GM13976 (cell line): ENCODE results near the gene RAB11FIP4.

Experiments
- DNase-seq: peaks from one replicate; pipeline ENCODE4 v3.0.0; 2012; ENCODE audit warnings: low spot score
- in situ Hi-C: fragments of 300-500 bp; cut with MboI; formaldehyde crosslinking; loops from one replicate; pipeline ENCODE4 v1.12.0; 2022; ENCODE audit warnings: low sequenced_read_pairs, mixed read lengths, inconsistent platforms; ENCODE audit not compliant: unreplicated experiment
- TF ChIP-seq, protein P1 (sequence below): IDR thresholded peaks from 2 replicates; pipeline ENCODE4 v1.5.1; 2012; ENCODE audit warnings: borderline replicate concordance, mild to moderate bottlenecking; ENCODE audit not compliant: insufficient read depth; ENCODE audit errors: extremely low read depth, missing control alignments, control extremely low read depth

RAB11FIP4 gene

DNA sequence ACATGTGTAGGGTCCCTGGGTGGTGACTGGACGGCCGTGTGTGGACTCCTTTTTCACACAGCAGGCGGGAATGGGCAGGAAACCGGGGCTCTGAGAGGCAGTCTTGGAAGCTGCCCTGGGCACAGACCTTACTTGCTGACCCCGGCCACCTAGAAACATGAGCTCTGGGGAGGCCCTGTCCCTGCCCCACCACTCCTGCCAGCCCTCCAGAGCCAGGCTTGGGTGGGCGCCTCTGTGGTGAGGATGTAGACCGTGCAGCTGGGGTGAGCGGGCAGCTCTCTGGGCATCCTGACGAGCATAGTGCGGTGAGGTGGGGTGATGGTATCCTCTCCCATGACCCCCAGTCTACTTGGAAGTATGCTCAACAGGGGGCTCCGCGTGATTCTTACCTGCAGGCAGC, 121.3 kb downstream of the RAB11FIP4 start:
- DNase-seq = no peak
- TF ChIP-seq, protein P1, sequence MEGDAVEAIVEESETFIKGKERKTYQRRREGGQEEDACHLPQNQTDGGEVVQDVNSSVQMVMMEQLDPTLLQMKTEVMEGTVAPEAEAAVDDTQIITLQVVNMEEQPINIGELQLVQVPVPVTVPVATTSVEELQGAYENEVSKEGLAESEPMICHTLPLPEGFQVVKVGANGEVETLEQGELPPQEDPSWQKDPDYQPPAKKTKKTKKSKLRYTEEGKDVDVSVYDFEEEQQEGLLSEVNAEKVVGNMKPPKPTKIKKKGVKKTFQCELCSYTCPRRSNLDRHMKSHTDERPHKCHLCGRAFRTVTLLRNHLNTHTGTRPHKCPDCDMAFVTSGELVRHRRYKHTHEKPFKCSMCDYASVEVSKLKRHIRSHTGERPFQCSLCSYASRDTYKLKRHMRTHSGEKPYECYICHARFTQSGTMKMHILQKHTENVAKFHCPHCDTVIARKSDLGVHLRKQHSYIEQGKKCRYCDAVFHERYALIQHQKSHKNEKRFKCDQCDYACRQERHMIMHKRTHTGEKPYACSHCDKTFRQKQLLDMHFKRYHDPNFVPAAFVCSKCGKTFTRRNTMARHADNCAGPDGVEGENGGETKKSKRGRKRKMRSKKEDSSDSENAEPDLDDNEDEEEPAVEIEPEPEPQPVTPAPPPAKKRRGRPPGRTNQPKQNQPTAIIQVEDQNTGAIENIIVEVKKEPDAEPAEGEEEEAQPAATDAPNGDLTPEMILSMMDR = no peak
- in situ Hi-C loops = no loop called here

DNA sequence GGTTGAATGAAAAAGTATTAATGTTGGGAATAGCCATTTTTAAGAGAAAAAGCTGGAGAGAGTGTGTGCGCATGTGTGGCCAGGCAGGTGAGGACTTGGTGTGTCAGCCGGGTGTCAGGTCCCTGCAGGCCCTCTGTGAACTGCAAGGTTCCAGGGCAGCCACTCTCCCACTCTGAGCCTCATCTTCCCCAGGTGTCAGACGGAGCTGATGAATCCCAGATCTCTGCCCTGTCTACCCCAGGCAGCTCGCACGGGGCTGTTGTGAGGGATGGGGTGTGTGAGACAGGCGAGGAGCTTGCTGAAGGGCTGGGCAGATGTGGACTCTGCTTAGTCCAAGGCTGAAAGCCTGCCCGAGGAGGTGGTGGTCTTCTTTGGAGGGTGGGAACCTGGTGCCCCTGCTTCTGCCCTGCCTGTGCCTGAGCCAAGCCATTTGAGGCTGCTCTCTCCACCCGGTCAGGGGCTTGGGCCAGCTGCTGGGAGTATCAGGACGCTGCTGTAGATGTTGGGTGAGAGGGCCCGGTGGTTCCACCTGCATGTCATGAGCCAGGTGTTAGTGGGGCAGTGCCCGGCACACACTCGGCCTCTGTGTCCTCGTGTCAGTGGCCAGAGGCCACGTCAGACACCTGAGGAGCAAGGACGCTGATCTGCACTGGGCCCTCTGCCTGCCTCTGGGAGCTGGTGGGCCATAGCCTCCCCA, 122.4 kb downstream of the RAB11FIP4 start:
- in situ Hi-C loops = no loop called here
- TF ChIP-seq, protein P1 = no peak
- no peak for DNase-seq

DNA sequence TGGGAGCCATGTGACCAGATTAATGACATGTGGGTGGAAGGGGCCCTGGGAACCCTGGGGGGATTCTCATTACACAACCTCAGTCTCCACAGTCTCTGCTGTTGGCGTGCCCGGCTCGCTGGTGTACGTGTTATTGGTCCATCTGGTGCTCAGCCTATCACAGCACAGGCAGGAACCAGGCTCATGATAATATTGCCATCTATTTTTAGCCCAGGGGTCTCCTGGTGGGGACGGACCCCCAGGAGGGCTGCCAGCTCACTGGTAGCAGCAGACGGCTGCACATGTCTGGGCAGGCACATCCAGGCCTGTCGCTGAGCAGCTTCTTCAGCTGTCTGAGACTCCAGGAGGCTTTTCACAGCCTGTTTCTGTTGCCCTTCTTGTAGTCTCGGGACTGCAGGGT, 123.8 kb downstream of the RAB11FIP4 start:
- no peak for DNase-seq
- in situ Hi-C loops = no loop called here
- TF ChIP-seq, protein P1 = no peak

DNA sequence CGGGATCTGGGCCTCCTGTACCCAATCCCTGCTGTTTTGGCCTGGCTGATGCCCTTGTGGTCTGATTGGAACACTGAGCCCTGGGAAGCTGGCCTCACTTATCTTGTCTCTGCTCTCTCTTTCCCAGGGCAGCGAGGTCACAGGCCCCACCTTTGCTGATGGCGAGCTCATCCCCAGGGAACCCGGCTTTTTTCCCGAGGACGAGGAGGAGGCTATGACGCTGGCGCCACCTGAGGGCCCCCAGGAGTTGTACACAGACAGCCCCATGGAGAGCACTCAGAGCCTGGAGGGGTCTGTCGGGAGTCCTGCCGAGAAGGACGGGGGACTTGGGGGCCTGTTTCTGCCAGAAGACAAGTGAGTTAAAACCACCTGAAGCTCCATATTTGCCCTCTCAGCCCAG, 126.0 kb downstream of the RAB11FIP4 start:
- TF ChIP-seq, protein P1 = peak; percentile 55
- in situ Hi-C loops = no loop called here
- DNase-seq = no peak

DNA sequence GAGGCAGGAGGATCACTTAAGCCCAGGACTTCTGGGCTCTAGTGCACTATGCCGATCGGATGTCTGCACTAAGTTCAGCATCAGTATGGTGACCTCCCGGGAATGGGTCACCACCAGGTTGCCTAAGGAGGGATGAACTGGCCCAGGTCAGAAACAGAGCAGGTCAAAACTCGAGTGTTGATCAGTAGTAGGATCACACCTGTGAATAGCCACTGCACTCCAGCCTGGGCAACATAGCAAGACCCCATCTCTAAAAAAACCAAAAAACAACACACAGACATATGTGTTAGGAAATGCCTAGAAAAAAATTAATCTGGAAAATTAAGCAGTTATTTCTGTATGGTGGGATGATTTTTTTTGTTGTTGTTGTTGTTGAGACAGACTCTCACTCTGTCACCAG, 127.0 kb downstream of the RAB11FIP4 start:
- no peak for DNase-seq
- TF ChIP-seq, protein P1 = no peak
- in situ Hi-C loops = no loop called here

DNA sequence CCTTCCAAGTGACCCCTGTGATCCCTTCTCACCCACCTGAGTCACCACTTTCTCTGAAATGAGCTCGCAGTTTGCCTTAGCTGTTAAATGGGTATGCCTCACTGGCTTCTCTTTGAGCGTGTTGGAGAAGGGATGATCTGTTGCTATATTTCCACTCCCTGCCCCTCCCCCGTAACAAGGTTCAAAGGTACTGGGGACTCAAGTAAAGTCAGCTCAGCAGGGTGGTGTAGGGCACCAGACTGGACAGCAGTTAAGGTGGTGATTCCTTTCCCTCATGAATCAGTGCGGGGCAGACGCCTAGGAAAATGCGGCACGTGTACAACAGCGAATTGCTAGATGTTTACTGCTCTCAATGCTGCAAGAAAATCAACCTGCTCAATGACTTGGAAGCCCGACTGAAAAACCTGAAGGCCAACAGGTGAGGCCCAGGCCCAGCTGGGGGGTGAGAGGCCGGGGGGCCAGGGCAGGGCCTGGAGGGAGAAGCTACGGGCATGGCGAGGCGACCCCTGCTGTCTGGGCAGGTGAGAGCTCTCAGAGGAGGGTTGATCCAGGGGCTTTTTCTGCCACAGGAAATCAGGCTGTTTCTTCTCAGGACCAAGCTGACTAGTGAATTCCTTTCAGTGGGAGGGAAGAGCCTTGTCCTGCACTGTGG, 130.3 kb downstream of the RAB11FIP4 start:
- TF ChIP-seq, protein P1 = no peak
- in situ Hi-C loops = loop anchor here (5.0 kb wide), 1 partner anchor 79 kb away; no protein-coding TSS in a partner anchor
- DNase-seq = no peak
